HG02943 (cell line): Measurements from ENCODE around the gene PREX1.
"Not testable (repeated sequence)": the region's sequence is repeated elsewhere in the genome, so short reads cannot be mapped to it uniquely, and the experiment has no call there.

Experiments used
- ATAC-seq: cut with Tn5 transposase; IDR thresholded peaks from one replicate; pipeline ENCODE4 v1.9.1; 2021; ENCODE audit warnings: mild to moderate bottlenecking, low read depth, moderate library complexity; ENCODE audit not compliant: unreplicated experiment

Gene PREX1

DNA sequence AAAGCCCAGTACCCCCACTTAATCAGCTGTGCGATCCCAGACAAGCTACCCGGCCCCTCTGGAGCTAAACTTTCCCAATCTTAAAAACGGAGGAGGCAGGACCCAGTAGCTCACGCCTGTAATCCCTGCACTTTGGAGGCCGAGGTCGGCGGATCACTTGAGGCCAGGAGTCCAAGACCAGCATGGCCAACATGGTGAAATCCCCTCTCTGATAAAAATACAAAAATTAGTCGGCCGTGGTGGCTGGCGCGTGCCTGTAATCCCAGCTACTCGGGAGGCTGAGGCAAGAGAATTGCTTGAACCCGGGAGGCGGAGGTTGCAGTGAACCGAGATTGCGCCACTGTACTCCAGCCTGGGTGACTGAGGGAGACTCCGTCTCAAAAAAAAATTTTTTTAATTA is 1.3 kb downstream of the PREX1 start:
- ATAC-seq, result not testable (repeated sequence)

DNA sequence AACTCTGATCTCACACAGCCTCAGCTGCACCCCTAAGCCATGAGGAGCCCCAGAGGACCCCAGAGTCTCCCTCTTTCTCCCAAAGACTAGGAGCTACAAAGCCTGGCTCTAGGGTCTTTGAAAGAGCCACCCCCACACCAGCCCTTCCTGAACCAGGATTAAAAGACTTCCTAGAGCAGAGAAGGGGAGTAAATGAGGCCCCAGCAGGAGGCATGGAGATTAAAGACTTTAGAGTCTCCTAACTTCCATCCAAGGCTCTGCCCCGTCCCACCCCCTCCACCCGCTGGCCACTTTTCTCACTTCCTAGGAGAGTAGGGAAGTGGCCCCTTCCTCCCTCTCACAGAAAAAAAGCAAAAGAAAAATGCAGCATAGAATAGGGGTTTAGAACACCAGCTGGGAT is 1.7 kb downstream of the PREX1 start:
- ATAC-seq, result no peak

DNA sequence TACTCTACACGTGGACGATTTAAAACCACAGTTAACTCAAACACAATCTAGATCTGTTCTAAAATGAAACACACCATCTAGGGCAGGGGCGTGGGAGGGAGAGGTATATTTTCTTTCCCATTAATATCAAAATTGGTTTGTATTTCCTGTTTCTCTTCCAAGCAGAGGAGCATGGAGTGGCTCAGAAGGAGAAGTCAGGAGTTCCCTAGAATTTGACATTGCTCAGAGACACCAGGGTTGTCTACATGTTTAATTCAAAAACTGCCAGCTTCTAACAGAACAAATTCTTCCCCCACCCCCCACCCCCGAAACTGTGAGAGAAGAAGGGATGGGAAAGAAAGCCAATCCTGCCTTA is 2.3 kb downstream of the PREX1 start:
- no peak for ATAC-seq

DNA sequence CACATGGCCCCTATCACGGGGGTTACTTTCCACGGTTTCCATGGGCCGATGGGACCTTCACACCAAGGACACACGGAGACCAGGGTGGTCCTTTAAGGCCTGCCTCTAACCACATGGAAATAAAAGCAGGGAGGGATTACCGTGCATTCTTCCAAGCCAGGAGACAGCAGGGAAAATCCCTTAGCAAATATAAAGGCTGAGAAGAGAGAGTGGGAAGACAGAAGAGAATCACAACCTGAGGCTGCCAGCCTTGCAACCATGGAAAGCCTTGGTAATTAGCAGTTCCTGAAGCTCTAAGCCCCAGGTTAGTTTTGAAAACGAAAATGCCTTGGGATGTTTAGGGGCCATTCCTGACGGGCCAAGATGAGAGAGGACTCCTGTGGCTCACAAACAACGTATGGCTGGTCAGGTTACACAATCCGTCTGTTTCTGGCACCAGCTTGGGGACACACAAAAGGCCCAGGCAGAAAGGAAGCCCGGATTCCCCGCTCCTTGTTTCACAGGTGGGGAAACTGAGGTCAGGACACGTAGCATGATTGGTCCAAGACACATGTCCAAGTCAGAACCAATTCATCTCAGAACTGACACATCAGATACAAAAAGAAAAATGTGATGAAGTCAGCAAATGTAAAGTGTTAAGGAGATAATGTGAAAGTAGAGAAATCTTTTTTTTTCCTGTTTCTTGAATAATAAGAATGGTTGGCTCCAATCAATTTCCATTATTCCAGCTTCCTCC is 2.8 kb downstream of the PREX1 start:
- ATAC-seq, result no peak

DNA sequence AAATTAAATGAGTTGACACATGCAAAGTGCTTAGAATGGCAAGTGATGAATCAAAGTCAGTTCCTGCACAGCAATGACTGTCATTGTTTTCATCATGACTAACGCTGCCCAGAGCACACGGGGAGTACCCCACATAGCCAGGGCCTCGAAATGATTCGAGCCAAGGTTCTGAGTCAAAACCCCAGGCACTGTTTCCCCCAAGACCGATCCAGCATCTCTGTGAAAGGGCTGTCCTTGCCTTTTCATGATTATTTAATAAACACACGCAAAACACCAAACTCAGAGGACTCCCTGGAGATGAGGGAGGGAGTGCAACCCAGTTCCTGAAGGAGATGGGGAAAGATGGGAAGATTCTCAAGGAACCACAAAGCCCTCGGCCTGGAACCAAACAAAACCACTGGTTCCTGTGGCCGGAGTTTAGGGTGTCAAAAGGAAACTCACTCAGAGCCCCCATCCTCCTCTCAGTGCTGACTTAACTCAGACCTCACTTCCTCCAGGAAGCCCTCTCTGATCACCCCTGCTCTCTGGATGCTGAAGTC is 3.8 kb downstream of the PREX1 start:
- ATAC-seq, result no peak

DNA sequence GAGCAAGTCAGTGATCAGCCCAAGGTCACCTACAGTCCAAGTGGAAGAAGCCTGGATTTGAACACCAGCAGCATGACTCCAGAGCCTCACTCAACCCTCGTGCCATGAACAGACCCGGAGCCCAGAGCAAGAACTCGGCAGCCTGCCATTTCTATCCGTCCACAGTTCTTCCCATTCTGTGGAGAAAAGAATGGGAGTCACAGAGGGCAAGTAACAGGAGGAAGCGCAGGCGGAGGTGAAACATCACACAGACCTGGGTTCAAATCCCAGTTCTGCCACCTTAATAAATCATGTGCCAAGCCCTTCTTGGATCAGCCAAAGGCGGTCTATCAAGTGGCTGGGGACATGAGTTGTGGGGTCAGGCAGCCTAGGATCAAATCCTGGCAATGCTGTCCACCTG is 4.3 kb downstream of the PREX1 start:
- no peak for ATAC-seq

DNA sequence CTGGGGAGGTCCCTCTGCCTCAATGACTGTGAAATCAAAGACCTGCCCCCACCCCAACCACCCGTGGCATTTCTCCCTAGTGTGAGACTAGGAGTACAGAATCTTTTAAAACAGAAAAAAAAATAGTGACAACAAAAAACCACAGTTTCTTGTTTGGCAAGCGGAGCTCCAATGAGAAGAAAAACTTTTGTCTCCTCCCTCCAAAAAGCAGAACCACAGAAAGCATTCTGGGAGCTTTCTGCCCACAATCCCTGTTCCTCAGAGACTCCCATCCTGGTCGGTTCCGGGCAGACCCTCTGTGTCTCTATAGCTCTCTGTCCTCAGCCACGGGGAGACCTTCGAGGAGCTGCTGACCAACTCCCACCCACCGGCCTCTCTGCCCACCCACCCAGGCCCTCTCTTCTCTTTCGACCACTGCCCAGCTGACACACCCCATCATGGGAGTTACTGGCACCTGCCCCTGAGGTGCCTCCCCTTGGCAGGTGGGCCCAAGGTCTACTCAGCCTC is 4.9 kb downstream of the PREX1 start:
- no peak for ATAC-seq

DNA sequence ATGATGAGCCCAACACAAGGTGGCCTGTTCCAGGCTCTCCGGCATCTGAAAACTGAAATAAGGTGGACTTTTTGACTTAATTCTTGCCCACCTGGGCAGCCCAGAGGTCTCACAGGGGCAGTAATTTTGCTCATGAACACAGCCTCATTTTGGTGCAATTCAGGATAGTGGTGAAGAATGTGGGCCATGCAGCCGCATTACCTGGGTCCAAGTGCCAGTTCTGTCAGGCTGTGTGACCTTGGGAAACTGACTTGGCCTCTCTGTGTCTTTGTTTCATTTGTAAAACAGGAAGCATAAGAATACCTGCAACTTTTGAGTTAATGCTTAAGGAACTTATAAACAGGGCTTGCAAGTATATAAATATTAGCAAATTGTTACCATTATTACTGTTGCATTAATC is 5.6 kb downstream of the PREX1 start:
- no peak for ATAC-seq

DNA sequence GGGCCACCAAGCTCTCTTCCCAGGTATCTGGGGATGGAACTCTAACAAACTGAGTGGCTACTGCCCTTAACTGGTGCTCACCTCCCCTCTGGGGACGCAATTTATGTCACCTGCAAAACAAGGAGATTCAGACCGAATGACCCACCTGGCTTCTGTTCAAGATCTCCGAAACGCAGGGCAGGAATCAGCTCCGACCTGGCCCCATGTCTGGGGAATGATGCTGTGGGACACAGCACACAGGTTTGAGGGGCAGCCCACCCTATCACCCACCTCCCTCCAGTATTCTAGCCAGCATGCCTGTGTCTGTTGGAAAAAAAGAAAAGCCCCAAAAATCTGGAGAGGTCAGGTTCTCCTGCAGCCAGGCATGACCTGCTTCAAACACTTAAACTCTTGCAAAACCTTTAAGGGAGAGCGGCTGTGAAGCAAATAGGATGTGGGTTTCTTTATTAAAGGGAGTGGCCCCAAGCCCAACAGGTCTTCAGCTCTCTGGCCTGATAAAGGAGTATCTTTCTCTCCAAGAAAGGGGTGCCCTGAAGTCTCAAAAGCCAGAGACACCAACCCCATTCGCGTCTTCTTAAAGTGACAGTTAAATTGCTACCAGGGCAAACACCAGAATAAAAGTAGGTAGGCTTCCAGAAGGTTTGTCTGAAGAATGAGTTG is 6.4 kb downstream of the PREX1 start:
- no peak for ATAC-seq

DNA sequence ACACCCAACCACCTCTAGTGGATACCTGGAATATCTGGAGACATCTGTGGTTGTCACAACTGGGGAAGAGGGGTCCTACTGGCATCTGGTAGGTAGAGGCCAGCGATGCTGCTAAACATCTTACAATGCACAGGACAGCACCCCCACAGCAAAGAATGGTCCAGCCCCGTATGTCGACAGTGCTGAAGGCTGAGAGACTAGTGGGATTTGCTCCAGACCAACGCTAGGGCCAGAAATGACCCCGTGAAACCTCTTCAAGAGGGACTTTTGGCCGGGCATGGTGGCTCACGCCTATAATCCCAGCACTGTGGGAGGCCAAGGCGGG is 7.2 kb downstream of the PREX1 start:
- no peak for ATAC-seq

DNA sequence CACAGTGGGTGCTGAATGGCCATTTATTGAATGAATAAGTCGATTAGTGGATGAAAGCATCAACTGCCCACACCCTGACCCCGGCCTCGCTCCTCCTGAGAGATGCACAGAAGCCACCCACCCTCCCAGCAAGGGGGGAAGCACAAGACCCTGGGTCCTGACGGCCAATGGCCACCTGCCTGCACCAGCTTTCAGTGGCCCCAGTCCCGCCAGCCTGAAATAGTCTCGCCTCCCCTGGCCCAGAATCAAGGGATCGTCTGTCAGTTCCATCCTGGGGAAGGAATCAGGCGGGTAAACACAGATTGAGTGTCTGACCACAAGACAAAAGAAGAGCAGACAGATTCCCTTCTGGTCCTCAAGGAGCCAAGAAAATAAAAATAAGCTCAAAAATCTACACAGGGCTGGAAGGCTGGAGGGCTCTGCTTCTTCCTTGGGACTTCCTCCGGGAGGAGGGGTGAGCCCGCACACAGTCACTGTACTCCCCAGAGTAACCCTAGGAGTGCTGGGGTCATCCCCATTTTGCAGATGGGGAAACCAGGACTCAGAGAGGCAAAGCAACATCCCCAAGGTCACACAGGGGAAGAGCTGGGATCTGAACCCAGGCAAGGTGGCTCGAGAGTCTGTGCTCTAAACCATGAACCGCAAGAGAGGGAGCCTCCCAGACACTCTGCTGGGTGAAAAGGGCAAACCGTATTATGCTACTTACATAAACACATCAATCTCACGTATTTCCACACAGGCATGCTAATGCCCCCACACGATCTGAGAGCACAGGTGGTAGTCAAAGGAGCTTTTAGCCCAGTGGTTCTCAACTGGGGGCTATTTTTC is 7.8 kb downstream of the PREX1 start:
- no peak for ATAC-seq

DNA sequence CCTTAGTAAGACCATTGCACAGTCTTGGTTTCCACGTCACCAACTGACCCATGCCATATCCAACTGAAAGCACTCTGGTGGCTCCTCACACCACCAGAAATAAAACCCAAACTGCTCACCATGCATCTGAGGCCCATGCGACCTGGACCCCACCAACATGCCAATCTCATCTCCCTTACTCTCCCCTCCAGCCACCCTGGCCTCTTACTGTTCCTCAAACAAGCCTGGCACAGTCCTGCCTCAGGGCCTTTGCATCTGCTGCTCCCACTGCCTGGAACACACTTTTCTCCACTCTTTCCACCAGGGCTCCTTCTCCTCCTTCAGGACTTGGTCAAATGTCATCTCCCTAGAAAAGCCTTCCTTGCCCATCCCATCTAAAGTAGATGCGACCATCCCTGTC is 8.7 kb downstream of the PREX1 start:
- ATAC-seq, result no peak

DNA sequence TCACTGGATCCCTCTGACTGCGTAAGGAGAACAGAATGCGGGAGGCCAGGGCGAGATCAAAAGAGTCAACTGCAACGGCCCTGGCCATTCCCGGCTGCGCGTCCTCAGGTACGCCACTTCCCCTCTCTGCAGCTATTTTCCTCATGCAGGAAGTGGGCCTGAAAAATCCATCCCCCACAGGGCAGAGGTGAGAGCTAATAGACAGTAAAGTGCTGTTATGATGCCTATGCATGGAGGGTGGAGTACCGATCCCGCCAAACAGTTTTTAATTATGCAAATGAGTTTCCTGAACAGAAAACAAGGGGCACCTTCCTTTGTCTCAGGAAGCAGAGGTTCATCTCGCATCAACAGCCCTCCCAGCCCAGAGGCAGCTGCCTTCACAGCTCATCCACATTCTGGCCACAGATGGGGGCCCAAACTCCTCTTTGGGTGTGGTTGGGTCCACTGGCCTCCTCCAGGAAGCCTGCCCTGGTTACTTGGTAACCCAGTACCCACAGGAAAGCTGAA is 9.3 kb downstream of the PREX1 start:
- no peak for ATAC-seq

DNA sequence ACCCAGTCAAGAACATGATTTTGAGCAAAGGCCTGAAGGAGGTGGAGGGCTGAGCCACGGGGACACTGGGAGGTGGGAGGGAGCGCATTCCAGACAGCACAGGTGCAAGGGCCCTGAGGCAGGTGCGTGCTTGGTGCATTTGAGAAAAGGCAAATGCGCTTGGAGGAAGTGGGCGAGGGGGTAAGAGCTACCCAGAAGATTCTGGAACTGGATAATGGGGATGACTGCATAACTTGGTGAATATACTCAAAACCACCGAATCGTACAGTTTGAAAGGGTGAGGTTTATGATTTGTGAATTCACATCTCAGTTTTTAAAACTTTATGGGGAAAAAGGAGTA is 9.8 kb downstream of the PREX1 start:
- no peak for ATAC-seq

DNA sequence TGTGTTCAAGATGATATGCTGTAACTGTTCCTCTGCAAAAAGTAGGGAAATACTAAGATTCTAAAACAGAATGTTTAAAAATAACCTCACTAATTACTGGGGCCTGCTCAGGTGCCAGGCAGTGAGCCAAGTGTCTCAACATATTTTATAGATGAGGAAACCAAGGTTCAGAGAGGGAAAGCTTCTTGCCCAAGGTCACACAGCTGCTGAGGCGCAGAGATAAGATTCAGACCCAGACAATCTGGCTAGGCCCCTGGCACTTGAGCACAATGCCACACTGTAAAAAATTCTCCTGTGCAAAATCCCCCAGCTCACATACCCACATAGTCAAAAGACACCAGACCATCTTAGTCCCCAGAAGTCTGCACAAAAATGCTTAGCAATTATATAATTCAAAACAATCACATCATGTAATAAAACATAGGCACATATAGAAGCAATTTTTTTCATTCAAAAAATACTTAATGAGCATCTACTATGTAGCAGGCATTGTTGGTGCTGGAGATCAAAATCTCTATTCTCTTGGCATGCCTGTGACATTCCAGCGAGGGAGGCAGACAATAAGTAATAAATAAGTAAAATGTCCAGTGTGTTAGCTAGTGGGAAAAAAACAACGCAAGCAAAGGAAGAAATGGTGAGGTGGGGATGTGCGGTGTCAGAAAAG is 10.3 kb downstream of the PREX1 start:
- no peak for ATAC-seq

DNA sequence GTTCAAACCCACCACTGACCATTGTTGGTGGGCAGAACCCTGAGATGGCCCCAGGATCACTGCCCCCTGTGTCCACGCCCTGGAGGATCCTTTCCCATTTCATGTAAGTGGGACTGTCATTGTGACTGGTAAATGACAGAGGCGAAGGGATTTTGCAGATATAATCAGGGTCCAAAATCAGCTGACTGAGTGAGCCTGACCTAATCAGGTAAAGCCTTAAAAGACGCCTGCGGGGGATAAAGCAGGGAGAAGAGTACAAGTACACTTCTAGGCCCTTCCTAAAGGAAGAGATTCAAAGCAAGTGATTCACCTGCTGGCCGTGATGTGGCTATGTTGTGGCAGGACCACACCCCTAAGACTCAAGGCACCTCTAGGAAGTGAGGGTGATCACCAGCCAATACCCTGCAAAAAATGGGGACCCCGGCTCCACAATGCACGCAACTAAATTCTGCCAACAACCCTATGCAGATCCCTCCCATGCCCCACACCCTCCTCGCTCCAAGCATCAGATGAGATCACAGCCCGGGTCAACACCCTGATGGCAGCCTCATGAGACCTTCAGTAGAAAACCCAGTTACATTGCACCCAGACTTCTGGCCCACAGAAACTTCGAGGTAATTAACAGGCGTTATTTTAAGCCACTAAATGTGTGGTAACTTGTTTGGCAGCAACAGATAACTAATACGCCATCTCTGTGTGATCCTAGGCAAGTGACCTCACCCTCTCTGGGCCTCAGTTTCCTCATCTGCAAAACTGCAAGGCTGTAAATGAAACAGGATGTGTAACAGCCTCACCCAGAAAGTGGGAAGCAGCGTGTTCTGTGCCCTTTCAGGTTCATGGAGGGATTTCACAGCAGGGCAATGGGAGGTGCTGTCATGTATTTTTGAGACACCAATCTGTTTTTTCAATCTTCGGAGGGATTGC is 11.3 kb downstream of the PREX1 start:
- no peak for ATAC-seq

DNA sequence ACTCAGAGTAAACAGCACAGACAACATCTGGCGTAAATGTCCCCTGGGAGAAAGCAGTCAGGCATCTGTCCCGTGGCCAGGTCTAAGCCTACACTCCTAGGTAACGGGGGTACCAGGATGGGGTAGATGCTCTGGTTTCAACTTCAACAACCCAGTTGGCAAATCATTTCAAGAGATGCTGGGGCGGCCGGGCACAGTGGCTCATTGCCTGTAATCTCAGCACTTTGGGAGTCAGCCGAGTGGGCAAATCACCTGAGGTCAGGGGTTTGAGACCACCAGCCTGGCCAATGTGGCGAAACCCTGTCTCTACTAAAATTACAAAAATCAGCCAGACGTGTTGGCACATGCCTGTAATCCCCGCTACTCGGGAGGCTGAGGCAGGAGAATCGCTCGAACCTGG is 12.3 kb downstream of the PREX1 start:
- no peak for ATAC-seq

DNA sequence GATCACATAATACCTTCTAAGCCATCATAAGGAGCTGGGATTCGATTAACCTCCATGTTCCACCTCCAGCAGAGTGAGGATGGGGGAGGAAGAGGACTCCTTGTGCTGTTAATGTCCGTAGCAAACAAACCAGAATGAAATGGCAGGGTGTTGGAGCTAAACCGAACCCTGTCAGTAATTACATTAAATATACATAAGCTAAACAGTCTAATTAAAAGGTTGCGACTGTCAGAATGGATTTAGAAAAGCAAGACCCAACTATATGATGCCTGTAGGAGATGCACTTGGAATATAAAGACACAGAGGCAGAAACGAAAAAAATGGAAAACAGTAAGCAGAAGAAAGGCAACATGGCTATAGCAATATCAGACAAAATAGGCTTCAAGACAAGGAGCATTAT is 13.2 kb downstream of the PREX1 start:
- no peak for ATAC-seq

DNA sequence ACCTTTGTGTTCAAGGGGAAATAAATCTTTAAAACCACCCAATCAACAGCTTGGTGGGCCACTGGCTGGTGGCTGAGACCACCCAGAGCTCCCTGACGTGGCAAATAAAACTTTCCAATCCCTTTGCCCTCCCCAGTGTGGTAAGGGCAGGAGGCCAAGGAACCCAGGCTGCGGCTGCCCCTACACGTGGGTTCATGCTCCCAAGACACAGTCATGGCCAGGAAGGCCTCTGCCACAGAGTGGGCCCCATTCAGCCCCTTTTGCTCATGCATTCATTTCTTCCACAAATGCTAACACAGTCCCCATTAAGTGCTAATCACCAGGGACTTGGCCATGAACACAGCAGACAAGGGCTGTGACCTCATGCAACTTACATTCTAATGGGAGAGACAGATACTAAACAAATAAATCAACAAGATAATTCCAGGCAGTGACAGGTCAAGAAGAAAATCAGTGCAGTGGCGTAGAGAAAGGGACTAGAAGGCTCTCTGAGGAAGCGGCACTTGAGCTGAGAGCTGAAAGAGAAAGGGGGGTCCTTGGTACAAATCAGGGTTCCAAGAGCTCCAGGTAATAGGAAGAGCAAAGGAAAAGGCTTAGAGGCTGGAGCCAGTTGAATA is 13.8 kb downstream of the PREX1 start:
- no peak for ATAC-seq
